GM18907 (cell line): Measurements from ENCODE around the gene CLGN.

Experiments used
- ATAC-seq: cut with Tn5 transposase; IDR thresholded peaks from one replicate; pipeline ENCODE4 v1.9.1; 2021; ENCODE audit warnings: mild to moderate bottlenecking, moderate library complexity; ENCODE audit not compliant: unreplicated experiment

CLGN gene

DNA sequence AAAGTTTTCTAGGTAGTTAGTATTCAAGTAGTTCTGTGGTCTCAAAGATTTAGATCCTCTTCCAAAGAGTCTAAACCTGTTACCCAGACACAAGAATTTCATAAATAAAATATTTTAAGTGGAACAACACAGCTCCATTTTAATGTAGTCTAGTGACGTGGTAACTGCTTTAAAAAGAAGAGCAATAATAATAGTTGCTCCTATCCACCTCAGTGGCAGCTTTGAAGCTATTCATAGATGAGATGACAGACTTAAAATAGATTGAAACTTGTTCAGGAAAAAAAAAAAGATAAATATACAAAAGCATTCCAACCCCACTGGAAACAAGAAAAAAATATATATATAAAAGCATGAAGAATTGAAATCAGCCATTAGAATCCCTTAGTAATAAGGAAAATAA is 39.4 kb downstream of the CLGN start:
- no peak for ATAC-seq

DNA sequence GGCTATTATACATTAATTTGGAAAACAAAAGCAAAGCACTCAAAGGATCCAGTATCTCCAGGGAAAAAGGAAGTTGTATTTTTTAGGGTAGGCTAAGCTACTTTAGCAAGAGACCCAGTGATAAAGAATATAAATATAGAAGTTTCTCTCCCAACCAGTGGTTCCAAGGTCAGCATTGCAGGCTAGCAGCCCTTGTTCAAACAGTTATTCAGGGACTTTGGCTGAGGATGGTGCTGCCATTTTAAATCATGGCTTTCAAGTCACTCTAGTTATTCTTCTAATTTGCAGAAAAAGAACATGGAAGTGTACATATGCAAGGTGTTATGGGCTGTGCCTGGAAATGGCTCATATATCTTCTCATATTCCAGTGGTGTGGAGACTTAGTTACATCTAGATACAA is 44.7 kb downstream of the CLGN start:
- no peak for ATAC-seq

DNA sequence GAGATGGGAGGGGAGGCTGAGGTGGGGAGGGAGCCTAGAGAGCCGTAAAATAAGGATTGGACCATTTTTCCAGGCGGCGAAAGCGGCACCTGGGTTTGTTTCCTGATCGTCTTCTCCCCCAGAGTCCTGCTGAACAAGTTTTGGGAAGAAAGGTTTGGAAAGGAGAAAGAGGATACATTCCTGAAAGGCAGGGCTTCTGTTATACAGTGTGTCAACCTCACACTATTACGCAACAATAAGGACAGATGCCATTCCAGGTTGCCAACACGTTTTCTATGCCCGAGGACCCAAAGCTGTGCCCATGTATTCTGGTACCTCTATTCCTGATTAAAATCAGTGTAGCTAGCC is 53.3 kb downstream of the CLGN start:
- no peak for ATAC-seq

DNA sequence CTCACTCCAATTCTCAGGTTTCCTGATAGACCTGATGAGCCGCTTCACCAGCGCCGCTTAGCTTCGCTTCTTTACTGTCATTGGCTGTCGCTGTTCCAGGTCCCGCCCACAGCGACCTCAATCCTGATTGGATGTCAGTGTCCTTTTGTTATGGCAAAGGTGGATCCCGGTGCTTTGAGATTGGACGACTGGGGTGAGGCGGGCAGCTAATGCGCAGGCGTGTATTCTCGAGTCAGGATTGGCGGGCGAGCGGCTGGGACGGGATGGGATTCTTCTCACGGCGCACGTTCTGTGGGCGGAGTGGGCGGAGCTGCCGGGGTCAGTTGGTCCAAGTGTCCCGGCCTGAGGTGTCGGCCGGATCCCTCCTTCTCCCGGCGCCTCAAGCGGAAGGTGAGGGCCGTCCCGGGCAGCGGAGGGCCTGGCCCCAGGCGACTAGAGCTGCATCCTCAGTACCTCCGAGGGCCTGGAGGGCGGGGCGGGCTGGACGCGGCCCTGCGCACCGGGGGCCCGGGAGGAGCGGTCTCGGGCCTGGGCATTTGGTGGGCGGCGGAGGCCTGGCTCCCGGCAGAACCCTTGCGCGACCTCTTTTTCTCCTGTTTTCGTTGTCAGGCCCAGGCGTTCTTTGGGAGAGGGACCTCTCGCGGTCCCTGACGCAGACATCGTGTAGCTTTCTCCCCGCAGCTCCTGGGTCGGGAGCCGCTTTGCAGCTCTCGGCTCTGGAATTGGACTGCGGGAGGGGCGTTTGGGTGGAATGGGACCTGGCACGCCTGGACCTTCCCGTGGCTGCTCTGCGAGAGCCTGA is 53.9 kb downstream of the CLGN start, which contains the start of gene SCOC:
TSS of gene SCOC (plus strand) at position 319 of the 802 bp plus-strand sequence. CDS start 5,525 bp downstream, outside the sequence.
- ATAC-seq = peak; percentile 96

DNA sequence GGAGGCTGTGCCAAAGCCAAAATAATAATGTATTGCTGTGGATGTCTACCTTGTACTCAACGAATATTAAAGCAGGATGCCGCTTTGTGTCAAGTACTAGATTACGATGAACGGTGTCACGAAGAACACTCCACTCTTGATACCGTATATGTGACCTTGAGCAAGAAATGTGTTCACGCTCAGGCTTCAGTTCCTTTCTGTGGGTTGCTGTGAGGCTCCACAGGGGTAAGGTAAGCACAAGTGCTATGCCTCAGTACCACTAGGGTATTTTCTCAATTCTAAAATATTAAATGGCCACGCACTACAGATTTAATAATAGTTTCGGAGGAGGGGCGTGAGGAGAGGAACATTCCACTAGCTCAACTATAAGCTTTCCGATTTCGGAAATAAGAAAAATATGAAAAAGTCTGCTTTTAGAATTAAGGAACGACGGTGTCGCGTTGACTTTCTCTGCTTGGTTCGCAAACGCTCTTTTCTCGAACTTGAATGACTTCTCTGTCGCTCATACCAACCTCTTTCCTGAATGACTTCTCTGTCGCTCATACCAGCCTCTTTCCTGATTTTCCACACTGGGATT is 54.6 kb downstream of the CLGN start:
- ATAC-seq = peak; percentile 63

DNA sequence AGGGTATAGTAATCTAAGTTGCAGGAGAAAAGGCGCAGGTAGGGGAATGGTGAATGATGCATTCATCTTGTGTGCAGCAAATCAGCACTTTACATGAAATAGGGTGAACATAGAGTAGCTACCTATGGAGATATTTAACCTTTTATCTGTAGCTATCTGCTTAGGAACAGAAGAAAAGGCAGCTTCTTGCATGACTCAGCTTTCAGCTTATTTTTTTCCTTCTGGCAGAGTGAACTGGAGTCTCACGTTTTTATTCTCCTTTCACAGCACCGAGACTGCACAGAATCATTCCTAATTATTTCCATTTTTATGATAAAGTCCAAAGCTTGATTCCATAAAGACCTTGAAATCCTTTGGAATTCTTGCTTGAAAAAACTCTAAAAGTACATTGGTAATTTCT is 58.8 kb downstream of the CLGN start:
- no peak for ATAC-seq

DNA sequence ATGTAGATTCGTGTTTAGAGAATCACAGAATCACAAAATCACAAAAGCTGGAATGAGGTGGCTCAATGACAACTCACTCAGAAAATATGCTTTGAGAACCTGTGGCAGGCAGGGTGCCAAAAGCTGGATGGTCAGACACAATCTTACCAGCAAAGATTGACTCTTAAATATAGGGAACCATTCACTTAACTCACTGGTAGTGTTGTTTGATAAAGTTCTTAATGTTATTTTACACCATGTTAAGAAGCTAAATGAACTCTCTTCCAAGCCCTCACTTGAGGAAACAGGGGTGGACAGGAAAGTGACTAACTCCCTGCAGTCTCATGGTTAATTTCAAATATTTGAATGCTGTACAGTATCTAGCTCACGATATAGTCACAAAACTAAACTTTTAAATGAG is 59.7 kb downstream of the CLGN start:
- ATAC-seq = no peak

DNA sequence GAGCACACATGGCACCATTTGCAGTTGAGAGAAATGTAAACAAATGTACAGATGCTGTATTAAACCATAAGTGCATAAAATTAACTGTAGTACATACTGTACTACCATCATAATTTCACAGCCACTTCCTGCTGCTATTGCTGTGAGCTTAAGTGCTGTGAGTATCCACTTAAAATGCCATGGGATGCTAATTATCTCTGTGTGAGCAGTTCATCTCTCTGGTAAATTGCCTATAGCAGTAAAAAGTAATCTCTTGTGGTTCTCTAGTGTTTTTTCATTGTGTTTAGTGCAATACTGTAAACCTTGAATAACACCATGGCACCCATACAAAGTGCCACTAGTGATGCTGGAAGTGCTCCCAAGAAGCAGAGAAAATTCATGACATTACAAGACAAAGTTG is 63.9 kb downstream of the CLGN start:
- no peak for ATAC-seq

DNA sequence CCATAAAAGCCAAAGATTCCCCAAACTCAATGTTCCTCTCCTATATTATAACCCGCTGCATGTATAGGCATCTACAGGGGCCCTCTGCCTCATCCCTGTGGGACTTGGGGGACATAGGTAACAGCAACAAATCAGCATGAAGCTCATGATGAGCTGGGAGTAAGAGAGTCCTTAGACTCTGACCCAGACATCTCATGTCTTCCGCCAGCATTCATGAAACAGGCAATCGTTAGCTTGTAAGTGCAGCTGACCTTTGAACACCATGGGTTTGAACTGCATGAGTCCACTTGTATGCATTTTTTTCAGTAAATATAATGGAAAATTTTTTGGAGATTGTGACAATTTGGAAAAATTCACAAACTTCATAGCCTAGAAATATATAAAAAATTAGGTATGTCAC is 64.4 kb downstream of the CLGN start:
- ATAC-seq = no peak

DNA sequence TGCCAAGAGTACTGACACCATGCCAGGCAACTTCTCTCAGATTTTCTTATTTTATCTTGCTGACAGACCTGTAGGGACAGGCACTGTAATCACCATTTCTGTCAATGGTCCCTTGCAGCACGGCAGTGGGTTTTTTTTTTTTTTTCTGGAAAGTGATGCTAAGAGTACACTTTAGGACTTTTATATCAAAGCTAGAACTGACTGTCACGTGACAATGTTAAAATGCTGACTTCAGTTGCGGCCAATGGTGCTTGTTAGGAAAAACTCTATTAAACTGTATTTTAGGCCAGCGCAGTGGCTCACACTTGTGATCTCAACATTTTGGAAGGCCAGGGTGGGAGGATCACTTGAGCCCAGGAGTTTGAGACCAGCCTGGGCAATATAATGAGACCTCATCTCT is 66.3 kb downstream of the CLGN start:
- ATAC-seq = no peak

DNA sequence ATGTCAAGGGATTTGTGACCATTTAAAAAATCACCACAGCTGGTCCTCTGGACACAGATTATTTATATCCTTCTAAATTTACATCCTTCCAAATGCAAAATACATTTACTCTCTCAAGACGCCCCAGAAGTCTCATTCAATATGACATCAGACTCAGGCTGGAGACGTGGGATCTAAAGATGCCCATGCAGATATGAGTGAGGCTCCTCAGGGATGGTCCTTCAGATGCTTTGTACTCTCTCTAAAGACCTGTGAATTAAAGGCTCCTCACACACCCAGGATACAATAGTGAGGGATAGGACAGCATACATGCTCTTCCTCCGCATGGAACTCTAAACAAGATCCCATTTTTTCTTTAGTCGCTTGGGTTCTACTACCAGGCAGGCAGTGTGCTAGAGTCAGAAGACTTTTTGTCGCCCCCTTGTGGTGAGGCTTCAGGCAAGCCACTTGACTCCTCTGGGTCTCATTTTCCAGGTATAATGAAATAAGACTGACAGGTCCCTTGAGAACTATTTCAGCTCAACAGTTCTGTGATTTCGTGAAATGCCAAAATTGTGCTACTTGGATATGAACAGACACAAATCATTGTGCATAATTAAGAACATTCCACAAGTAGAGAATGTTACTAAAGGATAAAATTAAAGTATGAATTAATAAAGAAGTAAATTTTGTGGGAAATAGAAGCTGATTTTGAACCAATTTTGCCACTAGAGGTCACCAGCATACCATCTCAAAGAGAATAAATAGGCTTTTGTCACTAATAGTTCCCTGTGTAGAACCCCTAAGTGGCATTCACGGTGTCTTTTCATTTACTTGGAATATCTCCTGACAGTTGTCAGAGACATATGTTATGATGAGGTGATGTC is 67.7 kb downstream of the CLGN start:
- peak; percentile 98 for ATAC-seq

DNA sequence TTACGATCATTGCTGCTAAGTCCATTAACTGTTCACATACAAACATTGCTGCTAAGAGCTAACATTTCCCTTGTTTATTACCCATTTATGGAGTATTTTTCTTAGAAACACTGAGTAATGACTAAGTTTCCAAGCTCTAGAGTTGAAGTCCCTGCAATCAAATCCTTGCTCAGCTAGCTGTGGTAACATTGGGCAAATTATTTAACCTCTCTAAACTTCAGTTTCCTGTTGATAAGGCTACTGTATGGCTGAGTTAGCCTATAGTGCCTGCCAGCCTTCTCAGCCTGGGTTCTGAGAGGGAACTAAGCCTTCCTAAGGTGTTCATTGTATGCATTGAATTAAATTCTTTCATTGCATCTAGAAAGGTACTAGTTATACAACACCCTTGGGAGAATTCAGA is 69.2 kb downstream of the CLGN start:
- ATAC-seq = no peak

DNA sequence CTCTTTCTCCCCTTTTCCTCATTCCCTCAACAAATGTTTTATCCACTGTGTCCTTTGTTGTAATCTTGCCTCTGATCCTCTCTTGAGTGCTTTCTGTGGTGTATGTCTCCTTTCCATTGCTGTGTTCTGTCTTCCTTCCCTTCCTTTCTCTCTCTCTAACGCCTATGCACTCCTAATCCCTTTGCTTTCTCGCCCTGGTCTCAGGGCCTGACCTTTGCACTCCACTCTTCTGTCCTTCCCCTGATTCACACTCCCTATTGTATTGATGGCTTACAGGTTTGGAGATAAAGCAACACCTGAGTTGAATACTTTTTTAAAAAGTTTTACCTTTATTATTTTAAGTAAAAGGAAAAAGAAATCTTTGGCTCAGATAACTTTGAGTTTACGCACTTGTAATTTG is 69.6 kb downstream of the CLGN start:
- ATAC-seq = no peak

DNA sequence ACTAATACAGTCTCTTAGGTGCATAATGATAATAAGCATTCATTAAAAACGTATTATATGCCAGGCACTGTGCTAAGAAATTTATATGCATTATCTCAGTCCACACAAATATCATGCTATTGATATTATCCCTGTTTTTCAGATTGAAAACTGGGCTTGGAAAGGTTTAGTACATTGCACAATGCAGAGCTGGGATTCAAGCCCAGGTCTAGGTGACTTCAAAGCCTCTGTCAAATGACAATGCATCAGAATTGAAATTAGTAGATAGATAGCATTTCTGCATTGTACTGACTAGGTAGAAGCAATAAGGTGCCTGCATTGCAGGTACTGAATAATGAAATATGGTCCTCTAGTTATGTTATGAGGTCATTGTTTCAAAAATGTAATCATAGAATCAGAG is 72.2 kb downstream of the CLGN start:
- ATAC-seq = no peak

DNA sequence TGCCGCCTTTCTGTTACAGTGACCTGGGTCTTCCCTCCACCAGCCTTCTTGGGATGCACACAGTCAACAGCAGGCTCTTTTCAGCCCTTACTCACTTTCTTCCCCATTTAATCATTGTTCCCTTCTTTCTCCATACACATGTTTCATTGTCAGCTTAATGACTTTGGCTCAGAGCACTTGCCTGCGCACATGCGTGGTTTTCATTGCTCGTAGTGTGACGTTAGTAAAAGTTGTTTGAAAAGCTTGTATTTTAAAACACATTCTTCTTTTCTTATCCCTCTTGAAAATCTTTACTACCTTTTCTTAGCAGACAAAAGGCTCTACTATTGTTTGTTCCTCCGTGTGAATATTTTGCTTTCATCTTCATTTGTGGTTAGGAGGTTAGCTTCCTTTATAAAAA is 73.7 kb downstream of the CLGN start:
- no peak for ATAC-seq

DNA sequence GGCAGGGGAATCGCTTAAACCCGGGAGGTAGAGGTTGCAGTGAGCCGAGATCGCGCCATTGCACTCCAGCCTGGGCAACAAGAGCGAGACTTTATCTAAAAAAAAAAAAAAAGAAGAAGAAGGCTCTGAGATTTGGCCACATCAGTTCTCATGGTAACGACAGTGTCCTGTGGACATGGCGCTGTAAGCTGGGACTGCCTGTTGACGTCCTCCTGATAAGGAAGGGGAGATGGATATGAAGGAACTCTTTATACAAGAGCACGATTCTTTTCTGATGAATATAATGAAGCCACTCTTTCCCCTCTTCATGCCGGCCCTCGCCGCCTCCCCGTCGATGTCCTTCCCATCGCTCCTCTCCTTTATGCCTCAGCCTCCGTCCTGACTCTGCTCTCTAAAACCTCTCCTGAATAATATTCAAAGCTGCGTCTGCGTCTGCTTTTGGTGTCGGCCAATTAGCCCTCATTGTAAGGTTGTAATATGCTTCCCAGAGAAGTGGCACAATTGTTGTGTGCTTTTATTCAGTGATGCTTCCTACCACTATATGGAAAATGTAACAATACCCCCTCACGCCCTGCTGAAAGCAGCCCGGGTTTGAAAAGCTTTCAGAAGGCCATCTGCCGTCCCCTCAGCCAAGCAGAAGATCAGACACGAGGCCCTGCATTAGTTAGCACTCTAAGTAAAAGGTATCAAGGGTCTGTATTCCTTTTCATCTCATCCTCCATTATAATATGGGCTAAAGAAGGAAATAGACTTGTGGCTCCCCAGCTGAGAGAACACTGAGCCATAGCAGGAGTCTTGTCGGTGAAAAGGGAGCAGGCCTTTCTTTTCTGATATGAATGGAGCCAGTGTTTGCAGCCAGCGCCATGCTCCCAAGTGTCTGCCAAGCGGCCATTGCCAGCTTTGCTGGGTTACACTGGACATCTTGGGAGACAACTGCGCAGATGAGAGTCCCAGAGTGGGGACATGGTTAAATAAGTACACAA is 76.1 kb downstream of the CLGN start:
- no peak for ATAC-seq

DNA sequence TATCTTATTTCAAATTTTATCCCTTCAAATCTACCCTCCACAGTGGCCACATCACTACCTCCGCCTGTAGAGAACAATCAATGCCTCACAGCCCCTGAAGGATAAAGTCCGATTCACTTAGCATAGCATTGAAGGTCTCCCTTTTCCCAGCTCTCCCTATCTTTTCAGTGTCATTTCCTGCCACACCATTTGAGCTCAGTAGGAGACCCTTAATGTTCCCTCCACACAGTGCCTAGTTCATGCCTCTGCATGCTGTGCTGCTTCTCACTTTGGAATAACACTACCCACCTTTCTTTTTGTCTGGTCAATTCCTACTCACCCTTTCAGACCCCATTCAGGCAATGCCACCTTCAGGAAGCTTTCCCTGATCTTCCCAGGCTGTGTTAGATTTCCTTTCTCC is 77.6 kb downstream of the CLGN start:
- no peak for ATAC-seq

DNA sequence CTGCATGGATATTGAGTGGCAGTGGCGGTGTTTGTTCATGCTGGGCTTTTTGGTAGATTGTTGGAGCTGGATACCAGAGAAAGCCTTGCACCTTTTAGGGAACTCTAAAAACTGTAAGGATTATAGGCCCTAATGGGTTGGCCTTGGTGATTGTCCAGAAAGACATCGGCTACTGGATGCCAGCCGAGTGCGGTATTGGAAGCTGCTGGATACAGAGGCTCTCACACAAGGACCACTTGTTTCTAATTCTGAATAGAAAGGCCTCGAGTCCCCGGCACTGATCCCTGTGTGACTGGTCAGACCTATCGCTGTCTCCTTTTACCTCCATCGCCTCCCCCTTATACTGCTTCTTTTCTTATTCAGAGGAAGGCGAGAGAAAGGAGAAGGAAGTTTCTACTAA is 81.3 kb downstream of the CLGN start:
- no peak for ATAC-seq

DNA sequence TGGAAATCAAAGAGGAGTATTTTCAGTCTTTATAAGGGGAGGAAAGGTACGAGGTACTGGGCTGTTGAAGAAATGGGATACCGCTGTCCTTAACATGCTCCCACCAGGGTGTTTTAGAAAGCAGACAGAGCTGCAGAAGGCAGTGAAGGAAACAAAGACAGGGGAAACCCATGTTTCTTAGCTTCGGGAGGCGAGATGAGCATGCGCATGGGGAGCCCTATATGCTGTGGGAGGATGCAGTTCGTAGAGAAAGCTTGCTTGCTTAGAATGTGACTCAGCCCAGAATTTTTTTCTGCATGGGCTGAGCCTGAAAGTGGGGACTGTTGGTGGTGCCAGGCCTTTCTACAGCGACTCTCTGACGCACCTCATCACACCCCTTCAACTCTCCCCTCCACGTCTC is 82.8 kb downstream of the CLGN start:
- ATAC-seq = no peak

DNA sequence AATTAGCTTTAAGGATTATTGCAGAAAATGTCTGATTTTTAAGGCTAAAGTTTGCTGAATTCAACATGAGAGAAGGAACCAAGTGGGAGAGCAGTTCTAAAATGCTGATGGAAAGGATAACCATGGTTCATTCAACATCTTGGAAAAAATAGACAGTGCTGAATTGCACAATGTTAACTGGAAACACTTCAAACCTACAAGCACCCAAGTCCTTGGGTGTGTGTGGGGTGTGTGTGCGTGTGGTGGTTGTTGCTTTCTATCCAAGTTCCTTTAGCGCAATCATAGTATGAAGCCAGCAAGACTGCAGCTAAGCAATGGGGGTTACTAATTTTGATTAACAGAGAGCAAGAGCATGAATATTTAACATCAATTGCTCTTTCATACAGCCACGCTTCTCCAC is 83.3 kb downstream of the CLGN start:
- ATAC-seq = no peak

DNA sequence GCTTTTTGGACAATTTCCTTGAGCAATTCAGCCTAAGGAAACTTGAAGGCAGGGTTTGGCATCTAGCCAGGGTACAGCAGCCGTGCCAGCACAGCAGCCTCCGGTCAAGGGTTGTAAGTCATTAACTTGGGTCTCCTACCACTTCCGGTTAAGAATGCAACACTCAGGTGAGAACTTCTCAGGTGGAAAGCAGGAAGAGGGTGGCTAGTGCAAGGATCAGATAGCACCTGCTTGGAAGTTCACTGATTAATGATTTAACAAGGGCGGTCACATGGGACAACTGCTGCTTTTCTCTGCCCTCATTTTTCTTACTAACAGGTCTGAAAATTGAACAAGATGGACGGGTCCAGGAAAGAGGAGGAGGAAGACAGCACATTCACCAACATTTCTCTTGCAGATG is 84.1 kb downstream of the CLGN start:
- ATAC-seq = peak; percentile 99
